Tibial nerve (tissue), 4 donors: ENCODE results near the gene CLPTM1. TPM values are rescaled to one million over a fixed set of nuclear protein-coding genes. Genes with fewer than 3 reads are reported as not detected.

Experiments
- DNase-seq, 2 donors: peaks; one replicate each; pipeline ENCODE4 v3.0.0-alpha.2; 2019; ENCODE audit warnings: low spot score in 2 of 2
- H3K27ac ChIP-seq, 4 donors: fragments of 200-600 bp; sonication (generic) in 3 of 4; one replicate each; pipeline ENCODE4 v1.5.1; 2017 to 2019; ENCODE audit warnings: mild to moderate bottlenecking in 1 of 4
- H3K27me3 ChIP-seq, 2 donors: fragments of 200-600 bp; sonication (generic) in 1 of 2; one replicate each; pipeline versions ENCODE4 v1.5.1 to v1.6.0; 2017 to 2019
- H3K36me3 ChIP-seq, 3 donors: fragments of 200-600 bp; sonication (generic); one replicate each; pipeline ENCODE4 v1.5.1; 2018 to 2019
- H3K4me1 ChIP-seq, 4 donors: fragments of 200-600 bp; sonication (generic) in 3 of 4; one replicate each; pipeline ENCODE4 v1.5.1; 2017 to 2019
- H3K4me3 ChIP-seq, 4 donors: fragments of 200-600 bp; sonication (generic) in 3 of 4; one replicate each; pipeline ENCODE4 v1.5.1; 2017 to 2019; ENCODE audit warnings: mild to moderate bottlenecking in 1 of 4, moderate library complexity in 1 of 4
- H3K9me3 ChIP-seq, 4 donors: fragments of 200-600 bp; sonication (generic) in 3 of 4; one replicate each; pipeline ENCODE4 v1.5.1; 2017 to 2019
- CTCF ChIP-seq, 5 experiments: fragments of 200-600 bp in 3 of 5; fragments of 450-650 bp in 2 of 5; sonication (generic) in 3 of 5; IDR thresholded peaks; one replicate each; pipeline ENCODE4 v1.5.1; 2016 to 2019; ENCODE audit warnings: antibody characterized with exemption in 5 of 5, mild to moderate bottlenecking in 3 of 5, moderate library complexity in 2 of 5
- EP300 ChIP-seq, 2 donors: sonication (generic); formaldehyde crosslinking; IDR thresholded peaks; one replicate each; pipeline ENCODE4 v1.6.1; 2017; ENCODE audit warnings: antibody characterized with exemption in 2 of 2, mild to moderate bottlenecking in 1 of 2
- POLR2A ChIP-seq, 2 donors: fragments of 450-650 bp; IDR thresholded peaks; one replicate each; pipeline ENCODE4 v1.6.1; 2017; ENCODE audit warnings: antibody characterized with exemption in 2 of 2, mild to moderate bottlenecking in 2 of 2, moderate library complexity in 2 of 2
- WGBS, 2 donors: methylation state at CpG; one replicate each; pipeline ENCODE4 v1.1.5; 2018; 5-methylcytosine and 5-hydroxymethylcytosine counted together
- total RNA-seq, 4 donors: library from RNA; depleted of rRNA; stranded (reverse); fragments of >200 nt; gene quantifications; one replicate each; pipeline ENCODE4 v1.1.0, GENCODE V29; 2016

CLPTM1 gene
- total RNA-seq, 4 donors from 2014 or later: 52.3 to 89.4 (median 74.5) TPM

GRCh38 chr19:44988896-44989556 is 33.8 kb downstream of the CLPTM1 start:
- DNase-seq: peak; percentile 24 to 41
- H3K27ac ChIP-seq: no peak overlapping the region
- H3K36me3 ChIP-seq: peaks cover 0 to 100% (median 15%) of the 10 kb centered on the region in 3 donors
- no peaks in the 10 kb centered on the region for H3K4me1 ChIP-seq
- WGBS, 2 donors: 69 to 74% methylated on average over 15 of the region's 15 CpGs
- TF ChIP-seq POLR2A (IDR thresholded peaks at IDR 0.05): no peak
- TF ChIP-seq CTCF (IDR thresholded peaks at IDR 0.05): peak; percentile 31 to 53 (median 38)
- no peak for TF ChIP-seq EP300 (IDR thresholded peaks at IDR 0.05)
- no peaks in the 10 kb centered on the region for H3K27me3 ChIP-seq
- no peak overlapping the region for H3K4me3 ChIP-seq
- H3K9me3 ChIP-seq: no peaks in the 10 kb centered on the region

- DNase-seq: no peak
- WGBS, 2 donors: 80 to 87% methylated on average over 13 to 14 of the region's 14 CpGs
- Histone ChIP-seq H3K4me3 (no peak overlapping the region), H3K9me3 (no peaks in the 10 kb centered on the region), H3K36me3 (peaks cover 0 to 92% (median 8%) of the 10 kb centered on the region in 3 donors), H3K27me3 (no peaks in the 10 kb centered on the region), H3K4me1 (no peaks in the 10 kb centered on the region), H3K27ac (no peak overlapping the region)
- TF ChIP-seq CTCF (IDR thresholded peaks at IDR 0.05): no peak
- no peak for TF ChIP-seq EP300 (IDR thresholded peaks at IDR 0.05)
- TF ChIP-seq POLR2A (IDR thresholded peaks at IDR 0.05): no peak
Observed at GRCh38 chr19:44990459-44990858, 35.3 kb downstream of the CLPTM1 start.

GRCh38 chr19:44990966-44991365 is 35.8 kb downstream of the CLPTM1 start:
- H3K27ac ChIP-seq: no peak overlapping the region
- no peak for DNase-seq
- no peaks in the 10 kb centered on the region for H3K9me3 ChIP-seq
- no peak overlapping the region for H3K4me3 ChIP-seq
- H3K4me1 ChIP-seq: no peaks in the 10 kb centered on the region
- no peaks in the 10 kb centered on the region for H3K27me3 ChIP-seq
- peaks cover 0 to 87% (median 8%) of the 10 kb centered on the region in 3 donors for H3K36me3 ChIP-seq
- TF ChIP-seq POLR2A (IDR thresholded peaks at IDR 0.05): no peak
- TF ChIP-seq EP300 (IDR thresholded peaks at IDR 0.05): no peak
- TF ChIP-seq CTCF (IDR thresholded peaks at IDR 0.05): no peak
- WGBS, 2 donors: 88 to 91% methylated on average over 5 to 12 of the region's 12 CpGs

GRCh38 chr19:44992336-44993163 is 37.4 kb downstream of the CLPTM1 start:
- H3K9me3 ChIP-seq: no peaks in the 10 kb centered on the region
- DNase-seq: no peak
- no peak for TF ChIP-seq POLR2A (IDR thresholded peaks at IDR 0.05)
- TF ChIP-seq EP300 (IDR thresholded peaks at IDR 0.05): no peak
- TF ChIP-seq CTCF (IDR thresholded peaks at IDR 0.05): no peak
- H3K36me3 ChIP-seq: peaks cover 0 to 71% (median 2%) of the 10 kb centered on the region in 3 donors
- H3K4me1 ChIP-seq: no peaks in the 10 kb centered on the region
- WGBS, 2 donors: 92 to 93% methylated on average over 36 to 41 of the region's 44 CpGs
- H3K4me3 ChIP-seq: no peak overlapping the region
- H3K27ac ChIP-seq: no peak overlapping the region
- no peaks in the 10 kb centered on the region for H3K27me3 ChIP-seq

GRCh38 chr19:44993526-44993925 is 38.3 kb downstream of the CLPTM1 start:
- DNase-seq: no peak
- H3K4me1 ChIP-seq: no peaks in the 10 kb centered on the region
- no peak overlapping the region for H3K27ac ChIP-seq
- H3K36me3 ChIP-seq: peaks cover 0 to 61% (median 0%) of the 10 kb centered on the region in 3 donors
- no peaks in the 10 kb centered on the region for H3K9me3 ChIP-seq
- no peak for TF ChIP-seq CTCF (IDR thresholded peaks at IDR 0.05)
- no peaks in the 10 kb centered on the region for H3K27me3 ChIP-seq
- 75 to 85% methylated on average over 6 of the region's 6 CpGs for WGBS, 2 donors
- H3K4me3 ChIP-seq: no peak overlapping the region
